LHCN-M2 (cell line): ENCODE data around the gene MAPK14. TPM values are rescaled to one million over a fixed set of nuclear protein-coding genes. Genes with fewer than 3 reads are reported as not detected.
"Not testable (repeated sequence)": the region's sequence is repeated elsewhere in the genome, so short reads cannot be mapped to it uniquely, and the experiment has no call there.

ENCODE experiments used
- DNase-seq: peaks from one replicate; pipeline ENCODE4 v3.0.0-alpha.2; 2012; ENCODE audit warnings: low read depth
- polyA plus RNA-seq: library from polyadenylated mRNA; unstranded; fragments of >200 nt; gene quantifications from one replicate; pipeline ENCODE4 v1.2.1, GENCODE V29; 2012; ENCODE audit warnings: missing spikeins
- total RNA-seq: library from RNA; depleted of rRNA; stranded (reverse); fragments of >200 nt; gene quantifications from 2 replicates; pipeline ENCODE4 v1.2.3, GENCODE V29; 2014; rRNA removed

The MAPK14 gene
- total RNA-seq, result 46.9 and 53.5 TPM in 2 replicates
- 16.2 TPM for polyA plus RNA-seq

DNA sequence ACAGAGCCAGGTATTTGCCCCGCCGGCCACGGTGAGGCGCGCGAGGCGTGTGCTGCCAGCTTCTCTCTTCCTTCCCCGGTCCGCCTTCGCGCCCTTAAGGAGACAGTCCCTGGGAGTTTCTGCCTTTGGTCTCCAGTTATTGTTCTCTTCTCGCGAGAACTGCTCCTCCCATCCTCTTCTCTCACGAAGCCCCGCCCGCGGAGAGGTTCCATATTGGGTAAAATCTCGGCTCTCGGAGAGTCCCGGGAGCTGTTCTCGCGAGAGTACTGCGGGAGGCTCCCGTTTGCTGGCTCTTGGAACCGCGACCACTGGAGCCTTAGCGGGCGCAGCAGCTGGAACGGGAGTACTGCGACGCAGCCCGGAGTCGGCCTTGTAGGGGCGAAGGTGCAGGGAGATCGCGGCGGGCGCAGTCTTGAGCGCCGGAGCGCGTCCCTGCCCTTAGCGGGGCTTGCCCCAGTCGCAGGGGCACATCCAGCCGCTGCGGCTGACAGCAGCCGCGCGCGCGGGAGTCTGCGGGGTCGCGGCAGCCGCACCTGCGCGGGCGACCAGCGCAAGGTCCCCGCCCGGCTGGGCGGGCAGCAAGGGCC is at the start of gene MAPK14:
MAPK14 (plus strand) TSS at position 308 of the 587 bp plus-strand sequence. CDS start 350 bp downstream, outside the sequence.
- peak; percentile 100 for DNase-seq

DNA sequence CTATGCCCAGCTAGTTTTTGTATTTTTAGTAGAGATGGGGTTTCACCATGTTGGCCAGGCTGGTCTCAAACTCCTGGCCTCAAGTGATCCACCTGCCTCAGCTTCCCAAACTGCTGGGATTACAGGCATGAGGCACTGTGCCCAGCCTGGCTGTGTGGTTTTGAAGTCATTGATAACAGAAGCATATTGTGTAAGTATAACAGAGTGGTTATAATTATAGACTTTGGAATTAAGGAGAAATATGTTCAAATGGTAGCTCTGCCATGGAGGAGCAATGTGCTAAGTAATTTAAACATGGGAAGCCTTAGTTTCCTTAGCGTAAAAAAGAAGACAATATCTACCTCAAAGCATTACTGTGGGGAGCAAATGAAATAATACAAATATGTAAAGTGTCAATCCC is 47.5 kb upstream of the MAPK14 start:
- DNase-seq, result not testable (repeated sequence)

DNA sequence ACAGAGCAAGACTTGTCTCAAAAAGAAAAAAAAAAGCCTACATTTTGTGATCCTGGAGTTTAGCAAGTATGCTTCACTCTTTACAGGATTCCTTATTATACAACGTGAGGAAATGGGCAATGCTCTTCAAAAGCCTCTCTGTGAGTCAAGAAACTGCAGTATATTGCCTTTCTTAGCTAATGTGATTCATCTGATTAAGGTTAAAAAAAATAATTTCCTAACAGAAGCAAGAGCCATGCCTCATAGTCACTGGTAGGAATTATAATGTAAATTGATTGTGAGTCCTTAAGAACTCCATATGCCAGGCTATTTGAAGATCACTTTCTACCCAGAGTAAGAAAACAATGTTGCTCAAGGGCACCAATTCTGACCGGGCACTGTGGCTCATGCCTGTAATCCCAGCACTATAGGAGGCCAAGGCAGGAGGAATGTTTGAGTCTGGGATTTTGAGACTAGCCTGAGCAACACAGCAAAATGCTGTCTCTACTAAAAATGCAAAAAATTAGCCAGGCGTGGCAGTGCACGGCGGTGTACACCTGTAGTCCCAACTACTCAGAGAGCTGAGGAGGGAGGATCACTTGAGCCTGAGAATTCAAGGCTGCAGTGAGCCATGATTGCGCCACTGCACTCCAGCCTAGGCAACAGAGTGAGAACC is 46.5 kb upstream of the MAPK14 start:
- no peak for DNase-seq

DNA sequence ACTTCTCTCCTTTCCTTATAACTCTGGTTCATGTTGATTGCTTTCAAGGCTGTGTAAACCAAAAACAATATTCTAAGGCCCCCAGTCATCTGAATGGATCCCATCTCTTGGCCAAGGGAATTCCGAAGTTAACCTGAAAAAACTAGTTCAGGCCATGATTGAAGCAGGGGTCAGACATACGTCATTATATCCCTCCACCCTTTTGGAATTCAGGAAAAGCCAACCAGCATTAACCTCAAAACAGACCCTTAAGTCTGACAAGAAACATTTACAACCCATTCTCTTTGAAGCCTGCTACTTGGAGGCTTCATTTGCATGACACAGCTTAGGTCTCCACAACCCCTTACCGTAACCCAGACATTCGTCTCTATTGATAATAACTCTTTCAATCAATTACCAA is 42.9 kb upstream of the MAPK14 start:
- DNase-seq, result no peak

DNA sequence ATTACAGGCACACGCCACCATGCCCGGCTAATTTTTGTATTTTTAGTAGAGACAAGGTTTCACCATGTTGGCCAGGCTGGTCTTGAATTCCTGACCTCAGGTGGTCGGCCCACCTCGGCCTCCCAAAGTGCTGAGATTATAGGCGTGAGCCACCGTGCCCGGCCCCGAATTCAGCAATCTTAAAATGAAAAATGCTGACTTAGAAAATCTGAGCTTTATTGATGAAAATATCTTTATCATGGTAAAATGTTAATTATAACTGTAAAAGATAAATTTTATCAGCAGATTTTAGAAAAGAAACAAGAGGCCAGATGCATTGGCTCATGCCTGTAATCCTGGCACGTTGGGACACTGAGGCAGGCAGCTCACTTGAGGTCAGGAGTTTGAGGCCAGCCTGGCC is 39.6 kb upstream of the MAPK14 start:
- DNase-seq, result not testable (repeated sequence)

DNA sequence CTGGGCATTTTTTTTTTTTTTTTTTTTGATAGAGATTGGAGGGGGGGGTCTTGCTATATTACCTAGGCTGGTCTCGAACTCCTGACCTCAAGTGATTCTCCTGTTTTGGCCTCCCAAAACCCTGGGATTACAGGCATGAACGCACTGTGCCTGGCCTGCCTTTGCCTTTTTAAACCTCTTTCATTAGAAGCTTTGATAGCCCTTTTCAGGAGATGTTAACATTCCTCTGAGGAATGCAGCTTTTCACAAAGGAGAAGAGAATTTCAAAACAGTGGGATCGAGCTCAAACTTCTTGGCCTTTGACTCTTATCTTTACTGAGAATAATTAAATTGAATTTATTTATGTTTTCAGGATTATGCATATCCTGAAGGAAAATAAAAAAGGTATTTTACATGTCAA is 34.5 kb upstream of the MAPK14 start:
- no peak for DNase-seq

DNA sequence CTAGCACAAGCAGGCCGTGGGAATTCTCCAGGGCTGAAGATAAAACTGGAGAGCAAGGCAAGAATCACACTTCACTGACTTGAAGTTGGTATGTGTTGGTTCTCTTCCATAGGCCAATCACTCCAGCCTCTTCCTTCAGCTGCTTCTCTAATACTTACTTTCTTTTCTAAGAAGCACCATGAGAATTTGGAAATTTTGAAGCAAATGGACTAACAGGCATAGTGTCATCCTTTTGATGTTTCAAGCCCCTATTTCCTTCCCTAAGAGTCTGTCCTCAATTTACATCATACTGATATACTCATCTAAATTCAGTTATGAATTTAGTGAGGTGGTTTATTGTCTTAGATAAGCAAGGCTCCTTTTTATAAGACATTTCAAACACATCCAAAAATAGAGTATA is 27.2 kb upstream of the MAPK14 start:
- DNase-seq, result no peak

DNA sequence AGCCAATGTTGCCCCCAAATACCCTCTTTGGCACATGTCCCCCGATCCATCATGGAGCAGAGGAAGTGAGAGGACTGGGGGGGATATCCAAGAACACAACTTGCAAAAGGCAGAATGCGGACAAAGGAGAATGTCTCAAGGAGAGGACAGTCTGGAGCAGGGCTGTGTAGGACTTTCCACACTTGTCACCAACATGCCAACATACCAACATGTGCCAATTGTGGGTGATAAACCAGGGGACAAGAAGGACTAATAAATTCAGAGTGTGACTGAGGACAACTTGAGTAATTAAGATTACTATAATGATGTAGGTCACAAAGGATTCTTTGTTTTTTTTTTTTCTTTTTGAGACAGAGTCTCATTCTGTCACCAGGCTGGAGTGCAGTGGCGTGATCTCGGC is 11.9 kb upstream of the MAPK14 start:
- no peak for DNase-seq

DNA sequence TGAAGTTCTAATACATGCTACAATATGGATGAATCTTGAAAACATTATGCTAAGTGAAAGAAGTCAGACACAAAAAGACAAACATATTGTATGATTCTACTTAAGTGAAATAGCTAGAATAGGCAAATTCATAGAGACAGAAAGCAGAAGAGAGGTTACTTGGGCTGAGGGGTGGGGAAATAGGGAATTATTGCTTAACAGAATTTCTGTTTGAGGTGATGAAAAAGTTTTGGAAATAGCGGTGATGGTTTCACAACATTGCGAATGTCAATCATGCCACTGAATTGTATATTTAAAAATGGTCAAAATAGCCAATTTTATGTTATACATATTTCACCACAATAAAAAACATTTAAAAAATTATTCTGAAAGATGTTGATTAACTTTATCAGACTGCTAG is 9.3 kb upstream of the MAPK14 start:
- no peak for DNase-seq

DNA sequence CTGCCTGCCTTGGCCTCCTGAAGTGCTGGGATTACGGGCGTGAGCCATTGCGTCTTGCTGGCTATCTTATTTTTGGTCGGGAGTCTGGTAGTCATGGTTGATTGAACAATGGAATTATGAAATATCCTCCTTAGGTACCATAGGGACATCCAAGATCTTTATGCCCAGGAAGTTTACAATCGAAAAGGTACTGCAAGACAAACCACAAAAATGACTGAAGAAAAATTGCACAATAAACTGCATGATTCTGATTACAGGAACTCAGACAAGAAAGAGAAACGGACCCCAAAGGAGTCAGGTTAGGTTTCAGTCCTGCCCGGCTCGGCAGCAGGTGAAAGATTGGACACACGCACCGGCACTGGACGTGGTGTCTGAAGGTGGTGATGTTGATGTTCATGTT is 8.4 kb upstream of the MAPK14 start:
- no peak for DNase-seq

DNA sequence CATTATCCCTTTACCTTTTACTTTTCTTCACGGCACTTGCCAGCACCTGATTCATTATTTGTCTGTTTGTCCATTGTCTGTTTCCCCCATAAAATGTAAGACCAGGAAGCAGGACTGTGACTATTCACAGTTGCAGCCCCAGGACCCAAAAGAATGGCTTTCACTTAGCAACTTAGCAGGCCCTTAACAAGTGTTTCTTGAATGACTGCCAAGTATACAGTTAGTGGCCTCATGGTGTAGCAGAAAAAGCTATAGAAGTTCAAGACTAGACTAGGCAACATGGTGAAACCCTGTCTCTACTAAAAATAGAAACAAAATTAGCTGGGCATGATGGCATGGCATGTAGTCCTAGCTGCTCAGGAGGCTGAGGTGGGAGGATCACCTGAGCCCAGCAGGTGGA is 7.5 kb upstream of the MAPK14 start:
- DNase-seq, result no peak

DNA sequence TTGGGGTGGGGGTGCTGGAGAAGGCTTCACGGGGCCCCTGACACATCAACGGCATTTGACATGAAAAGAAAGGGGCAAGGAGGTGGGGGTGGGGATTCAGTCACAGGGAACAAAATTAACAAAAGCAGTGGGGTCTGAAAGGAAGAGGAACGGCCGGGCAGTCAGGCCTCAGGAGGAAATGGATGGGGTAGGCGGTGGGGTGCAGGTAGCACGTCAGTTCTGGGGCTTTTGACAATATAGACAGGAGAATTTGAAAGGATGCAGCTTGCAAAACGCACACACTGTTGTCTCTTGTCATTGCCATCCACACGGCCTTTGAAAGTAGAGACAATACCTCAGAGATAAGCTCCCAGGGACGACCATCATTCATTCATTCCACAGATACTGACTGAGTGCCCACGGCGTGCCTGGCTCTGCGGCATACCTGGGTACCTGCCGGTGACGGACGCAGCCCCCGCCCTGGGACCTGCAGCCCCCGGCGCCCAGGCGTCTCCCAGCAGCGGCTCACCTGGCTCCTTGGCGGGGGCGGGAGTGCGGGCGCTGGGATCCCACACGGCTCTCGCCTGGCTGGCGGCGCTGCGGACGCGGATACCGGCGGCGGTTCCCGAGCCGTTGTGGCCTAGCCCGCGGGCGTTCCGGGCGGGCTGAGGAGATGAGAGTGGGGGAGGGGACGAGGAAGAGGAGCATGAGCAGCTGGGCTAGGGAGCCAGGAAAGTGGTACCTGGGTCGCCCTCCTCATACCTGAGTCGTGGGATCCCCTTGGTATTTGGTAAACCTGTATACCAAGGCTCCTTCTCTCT is 3.4 kb upstream of the MAPK14 start, which contains the start of gene SLC26A8:
SLC26A8 (minus strand) TSS at position 646 of the 800 bp plus-strand sequence. CDS start 4,934 bp downstream, outside the sequence.
- no peak for DNase-seq

DNA sequence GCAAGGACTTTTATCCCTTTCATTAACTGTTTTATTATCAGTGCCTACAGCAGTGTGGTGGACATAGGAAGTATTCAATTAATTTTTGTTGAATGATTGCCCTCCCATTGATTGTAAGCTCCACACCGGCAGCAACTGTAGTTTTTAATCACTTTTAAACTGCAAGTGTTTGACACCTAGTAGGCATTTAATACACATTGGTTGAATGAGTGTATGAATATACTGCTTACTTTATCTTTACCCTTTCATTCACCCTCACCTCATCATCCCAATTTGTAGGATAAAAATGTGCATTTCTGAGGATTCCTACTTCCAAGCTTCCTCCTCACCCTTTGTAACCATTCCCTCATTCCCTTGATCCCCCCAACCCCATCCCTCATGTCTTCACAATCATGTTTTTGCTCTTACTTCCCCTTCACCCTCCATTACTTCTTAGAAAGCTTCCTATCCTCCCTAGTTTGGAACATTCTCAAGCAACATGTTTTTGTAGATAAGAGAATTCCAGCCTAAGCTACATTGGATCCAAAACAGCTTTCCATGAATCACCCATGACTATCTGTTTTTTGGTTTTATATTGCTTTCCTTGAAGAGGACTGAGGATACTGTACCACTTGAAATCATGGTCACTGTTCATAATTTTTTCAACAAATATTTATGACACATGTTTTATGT is 2.2 kb upstream of the MAPK14 start:
- DNase-seq, result no peak

DNA sequence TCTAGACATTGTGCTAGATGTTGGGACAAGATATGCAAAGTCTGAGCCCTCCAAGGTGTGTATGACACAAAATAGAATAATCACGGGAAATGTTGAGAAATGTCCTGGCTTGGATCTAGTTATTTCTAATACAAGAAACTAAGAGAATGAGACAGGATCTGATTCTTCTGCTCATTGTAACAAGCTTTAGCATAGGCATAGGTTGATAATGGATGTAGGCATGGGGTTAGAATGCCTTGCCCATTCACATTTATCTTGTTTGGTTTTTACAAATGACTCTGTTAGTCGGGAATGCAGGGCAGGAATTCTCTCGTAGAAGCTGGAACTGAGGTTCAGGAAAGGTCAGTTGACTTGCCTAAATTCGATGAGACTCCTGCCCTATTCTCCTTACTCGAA is 1.7 kb upstream of the MAPK14 start:
- peak; percentile 30 for DNase-seq

DNA sequence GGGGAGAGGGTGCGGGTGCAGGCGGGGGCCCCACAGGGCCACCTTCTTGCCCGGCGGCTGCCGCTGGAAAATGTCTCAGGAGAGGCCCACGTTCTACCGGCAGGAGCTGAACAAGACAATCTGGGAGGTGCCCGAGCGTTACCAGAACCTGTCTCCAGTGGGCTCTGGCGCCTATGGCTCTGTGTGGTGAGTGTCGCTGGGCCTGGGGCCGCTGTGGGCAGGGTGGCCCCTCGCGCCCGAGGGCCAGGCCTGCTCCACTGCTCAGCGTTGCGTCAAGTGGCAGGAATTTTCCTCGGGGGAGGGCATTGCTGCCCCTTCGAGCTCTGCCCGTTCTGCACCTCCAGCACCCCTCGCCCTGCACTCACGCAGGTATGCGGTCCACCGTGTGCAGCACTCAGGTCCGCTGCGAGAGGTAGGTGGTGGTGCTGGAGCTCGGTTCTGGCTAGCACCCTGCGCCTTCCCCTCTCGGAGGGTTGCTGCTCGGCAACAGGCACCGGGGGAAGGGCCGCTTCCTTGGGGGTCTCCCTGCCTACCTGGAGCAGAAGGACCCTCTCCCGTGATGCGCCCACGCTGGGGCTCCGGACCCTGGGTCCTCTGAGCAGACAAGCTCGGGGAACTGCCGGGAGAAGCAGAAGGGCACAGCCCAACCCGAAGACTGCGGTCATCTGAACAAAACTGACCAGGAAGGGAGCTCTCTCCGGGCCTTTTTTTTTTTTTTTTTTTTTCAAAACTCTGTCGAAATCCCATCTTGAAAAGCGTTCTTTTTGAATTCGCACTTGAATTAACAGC is 674 bp downstream of the MAPK14 start:
- peak; percentile 13 for DNase-seq

DNA sequence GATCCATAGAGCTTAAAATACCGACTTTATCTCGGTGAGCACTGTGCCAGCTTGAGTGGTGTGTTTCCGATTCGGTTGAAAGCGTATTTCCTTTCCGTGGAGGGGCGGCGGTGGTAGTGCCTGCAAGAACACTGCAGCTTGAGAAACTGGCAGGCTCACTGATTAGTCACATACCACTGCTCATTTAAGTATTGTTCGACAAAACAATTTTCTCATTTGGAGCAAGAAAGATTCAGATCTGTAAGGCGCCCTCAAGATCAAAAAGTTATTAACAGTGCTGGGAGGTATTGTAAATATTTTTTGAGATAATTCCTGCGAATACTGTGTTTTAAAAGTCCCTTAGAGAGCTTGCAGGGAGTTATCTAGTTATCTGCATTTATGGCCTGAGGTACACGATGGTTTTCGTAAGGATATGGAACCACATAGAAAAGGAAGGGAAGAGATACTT is 1.3 kb downstream of the MAPK14 start:
- DNase-seq, result peak; percentile 75

DNA sequence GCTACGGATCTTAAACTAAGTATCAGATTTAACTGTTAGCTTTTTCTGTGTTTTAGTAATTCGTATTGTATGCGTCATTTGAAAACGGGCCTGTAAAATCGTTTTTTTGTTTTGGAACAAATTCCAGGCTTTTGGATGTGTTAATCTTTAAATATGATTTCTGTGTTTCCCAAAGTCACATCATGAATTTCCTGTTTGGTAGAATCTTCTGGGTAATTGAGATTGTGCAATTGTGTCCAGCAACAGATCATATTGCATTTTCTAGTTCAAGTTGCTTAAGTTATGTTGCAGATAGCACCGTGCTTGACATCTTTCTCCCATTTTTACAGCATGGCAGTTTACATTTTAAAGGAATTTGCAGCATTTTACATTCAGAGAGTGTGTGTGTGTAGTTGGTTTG is 1.9 kb downstream of the MAPK14 start:
- DNase-seq, result peak; percentile 72

DNA sequence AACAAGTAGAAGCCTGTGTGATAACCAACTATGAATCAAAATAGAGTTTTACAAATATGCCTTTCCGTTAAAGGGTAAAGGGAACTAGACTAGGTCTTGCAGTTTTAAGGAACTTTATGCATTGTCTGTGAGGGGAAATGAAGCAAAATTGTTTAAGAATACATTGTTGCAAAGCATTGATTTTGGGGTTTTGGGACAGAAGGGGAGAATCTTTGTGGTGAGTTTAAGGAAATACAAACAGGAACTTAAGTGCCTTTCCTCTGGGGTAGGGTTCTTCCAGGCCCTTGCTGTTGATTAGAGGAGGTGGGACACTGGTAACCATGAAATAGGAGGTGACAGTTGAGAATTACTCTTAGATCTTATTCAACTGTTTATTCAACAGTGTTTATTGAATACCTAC is 4.7 kb downstream of the MAPK14 start:
- DNase-seq, result no peak

DNA sequence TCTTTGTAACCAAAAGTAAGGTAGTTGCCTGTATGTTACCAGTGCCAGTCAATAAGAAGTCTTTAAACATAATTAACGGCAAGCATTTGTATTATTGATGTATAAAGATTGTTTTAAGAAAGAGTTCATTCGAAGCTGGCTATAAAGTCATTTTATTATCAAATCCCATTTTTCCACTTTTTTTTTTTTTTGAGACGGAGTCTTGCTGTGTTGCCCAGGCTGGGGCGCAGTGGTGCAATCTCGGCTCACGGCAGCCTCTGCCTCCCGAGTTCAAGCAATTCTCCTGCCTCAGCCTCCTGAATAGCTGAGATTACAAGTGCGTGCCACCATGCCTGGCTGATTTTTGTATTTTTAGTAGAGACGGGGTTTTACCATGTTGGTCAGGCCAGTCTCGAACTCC is 5.5 kb downstream of the MAPK14 start:
- not testable (repeated sequence) for DNase-seq

DNA sequence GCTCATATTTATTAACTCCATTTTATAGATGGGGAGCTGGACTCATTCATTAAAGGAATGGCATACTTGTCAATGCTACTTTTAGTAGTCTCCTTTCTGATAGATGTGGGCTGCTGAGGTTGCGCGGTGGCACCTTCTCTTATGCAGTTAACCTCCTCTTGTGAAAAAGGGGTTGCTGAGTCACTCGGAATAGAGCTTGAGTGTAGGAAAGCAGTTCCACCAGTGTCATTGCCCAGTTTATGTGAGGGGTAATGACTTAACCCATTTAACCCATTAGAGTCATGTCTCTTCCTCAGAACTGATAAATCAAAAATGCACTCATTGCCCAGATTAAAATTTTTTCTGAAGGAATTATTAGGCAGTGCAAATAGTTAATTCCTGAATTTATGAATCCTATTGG is 6.3 kb downstream of the MAPK14 start:
- no peak for DNase-seq

DNA sequence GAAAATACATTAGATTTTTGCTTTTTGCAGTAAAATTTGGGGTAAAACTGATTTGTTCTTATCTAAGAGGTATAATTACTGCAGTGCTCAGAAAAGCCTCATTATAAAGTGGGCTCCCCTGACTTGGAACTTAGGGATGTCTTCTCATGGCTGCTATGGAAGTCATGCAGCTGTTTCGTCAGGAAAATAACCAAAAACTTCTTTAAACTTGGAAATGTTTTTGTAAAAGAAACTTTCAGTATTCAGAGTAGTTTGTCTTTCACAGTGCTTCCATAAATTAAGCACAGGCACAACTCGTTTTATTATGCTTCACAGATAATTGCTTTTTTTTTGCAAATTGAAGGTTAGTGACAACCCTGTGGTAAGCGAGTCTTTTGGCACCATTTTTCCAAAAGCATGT is 6.8 kb downstream of the MAPK14 start:
- no peak for DNase-seq
